ENCODE results near the gene SLC13A3. TPM values are rescaled to one million over a fixed set of nuclear protein-coding genes. Genes with fewer than 3 reads are reported as not detected.

The SLC13A3 gene
- total RNA-seq, 1 donor from 2014 or later: not detected

DNA sequence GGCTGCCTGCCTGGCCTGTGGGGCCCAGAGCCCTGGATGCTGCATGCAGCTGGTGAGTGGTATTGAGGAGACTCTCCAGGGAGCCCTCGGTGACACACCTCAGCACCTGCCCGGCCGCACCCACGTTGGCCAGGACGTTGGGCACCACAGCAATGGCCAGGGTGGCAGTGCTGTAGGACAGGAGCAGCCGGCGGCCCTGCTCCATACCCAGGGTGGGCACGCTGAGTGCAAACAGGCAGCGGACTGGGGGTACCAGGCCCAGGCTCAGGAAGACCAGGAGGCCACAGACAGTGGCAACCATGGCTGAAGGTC, 105.5 kb downstream of the SLC13A3 start:
- no peak for DNase-seq (ENCODE audit: low spot score)
- Mint-ChIP-seq H3K36me3 (ENCODE audit: low read depth) (no peaks in the 10 kb centered on the region), H3K27me3 (ENCODE audit: low read depth) (peaks cover 2% of the 10 kb centered on the region), H3K4me1 (ENCODE audit: low read depth) (peaks cover 23% of the 10 kb centered on the region), H3K27ac (no peak overlapping the region), H3K4me3 (ENCODE audit: low read depth) (no peak overlapping the region), H3K9me3 (no peaks in the 10 kb centered on the region)
- intact Hi-C loops (cut with micrococcal nuclease): loop anchor here (1.0 to 5.0 kb wide), 6 partner anchors 8 to 143 kb away; partner anchors contain the start of genes TP53RK and ZNF334

DNA sequence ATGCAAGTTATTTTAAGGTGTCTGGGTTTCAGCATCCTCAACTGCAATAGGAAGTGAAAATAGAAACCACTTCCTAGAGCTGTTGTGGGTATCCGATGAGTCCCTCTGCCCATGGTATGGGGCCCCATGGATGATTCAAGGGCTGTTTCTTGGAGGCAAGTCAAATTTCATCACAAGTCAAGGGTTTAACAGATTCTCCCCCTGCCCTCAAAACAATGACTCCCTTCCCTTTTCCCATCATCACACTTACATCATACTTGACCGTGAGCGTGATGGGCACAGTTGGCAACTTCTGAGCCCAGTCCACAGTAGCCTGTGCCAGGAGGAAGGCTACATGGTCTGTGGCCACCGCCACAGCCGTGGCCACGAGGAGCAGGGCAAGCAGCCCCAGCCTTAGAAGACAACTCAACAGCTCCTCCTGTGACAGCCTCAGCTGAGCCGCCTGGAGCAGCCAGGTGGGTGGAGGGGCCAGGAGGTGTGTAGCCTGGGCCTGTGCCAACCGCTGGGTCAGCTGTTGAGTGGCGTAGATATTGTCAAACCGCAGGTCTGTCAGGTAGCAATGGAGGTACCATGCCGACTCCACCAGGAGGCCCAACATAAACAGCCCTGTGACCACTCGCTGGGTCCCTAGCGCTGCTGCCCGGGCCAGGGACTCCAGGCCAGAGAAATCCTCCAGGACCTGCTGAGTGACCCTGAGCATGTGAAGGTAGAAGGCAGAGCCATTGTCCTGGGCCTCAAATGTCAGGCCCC, 106.0 kb downstream of the SLC13A3 start:
- peak; percentile 43 for DNase-seq (ENCODE audit: low spot score)
- peaks cover 18% of the 10 kb centered on the region for H3K4me1 Mint-ChIP-seq (ENCODE audit: low read depth)
- peaks cover 6% of the 10 kb centered on the region for H3K27me3 Mint-ChIP-seq (ENCODE audit: low read depth)
- H3K4me3 Mint-ChIP-seq (ENCODE audit: low read depth): peak overlapping the region; percentile 42
- no peaks in the 10 kb centered on the region for H3K36me3 Mint-ChIP-seq (ENCODE audit: low read depth)
- H3K9me3 Mint-ChIP-seq: no peaks in the 10 kb centered on the region
- intact Hi-C loops (cut with micrococcal nuclease): loop anchor here (1.0 to 5.0 kb wide), 6 partner anchors 8 to 144 kb away; partner anchors contain the start of genes TP53RK and ZNF334
- H3K27ac Mint-ChIP-seq: peak overlapping the region; percentile 86

DNA sequence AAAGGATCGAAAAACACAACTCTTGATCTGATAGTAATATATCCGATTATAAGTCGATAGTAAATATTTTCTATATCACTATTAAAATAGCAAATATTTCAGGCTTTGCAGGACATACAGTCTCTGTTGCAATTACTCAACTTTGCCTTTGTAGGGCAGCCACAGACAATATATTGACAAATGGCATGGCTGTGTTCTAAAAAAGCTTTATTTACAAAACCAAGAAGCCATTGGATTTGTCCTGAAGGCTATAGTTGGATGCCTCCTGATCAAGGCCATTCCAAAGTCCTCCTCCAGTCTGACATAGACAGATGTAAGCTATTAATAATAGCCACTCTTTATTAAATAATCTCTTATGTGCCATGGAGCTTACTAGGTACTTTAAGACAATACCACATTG, 106.7 kb downstream of the SLC13A3 start:
- intact Hi-C loops (cut with micrococcal nuclease): loop anchor here (1.0 to 2.0 kb wide), 4 partner anchors 14 to 144 kb away; partner anchors contain the start of genes TP53RK and ZNF334

DNA sequence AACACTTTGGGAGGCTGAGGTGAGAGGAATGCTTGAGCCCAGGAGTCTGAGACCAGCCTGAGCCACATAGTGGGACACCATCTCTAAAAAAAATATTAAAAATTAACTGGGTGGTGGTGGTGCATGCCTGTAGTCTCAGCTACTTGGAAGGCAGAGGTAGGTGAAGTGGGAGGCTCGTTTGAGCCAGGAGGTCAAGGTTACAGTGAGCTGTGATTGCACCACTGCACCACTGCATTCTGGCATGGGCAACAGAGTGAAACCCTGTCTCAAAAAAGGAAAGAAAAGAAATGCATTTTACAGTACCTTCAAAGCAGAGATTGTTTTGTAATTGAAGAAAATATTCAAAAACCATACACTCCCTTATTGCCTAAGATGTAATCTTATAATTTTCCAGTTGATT, 107.3 kb downstream of the SLC13A3 start:
- Mint-ChIP-seq H3K4me3 (ENCODE audit: low read depth) (no peak overlapping the region), H3K27me3 (ENCODE audit: low read depth) (peaks cover 11% of the 10 kb centered on the region), H3K36me3 (ENCODE audit: low read depth) (no peaks in the 10 kb centered on the region), H3K4me1 (ENCODE audit: low read depth) (peaks cover 19% of the 10 kb centered on the region), H3K9me3 (no peaks in the 10 kb centered on the region), H3K27ac (no peak overlapping the region)
- intact Hi-C loops (cut with micrococcal nuclease): loop anchor here (1.0 to 2.0 kb wide), 4 partner anchors 15 to 145 kb away; partner anchors contain the start of genes TP53RK and ZNF334
- no peak for DNase-seq (ENCODE audit: low spot score)

More for the DNA sequence above, 106.7 kb downstream of the SLC13A3 start:
- no peak overlapping the region for H3K27ac Mint-ChIP-seq
- no peaks in the 10 kb centered on the region for H3K9me3 Mint-ChIP-seq
- H3K4me3 Mint-ChIP-seq (ENCODE audit: low read depth): no peak overlapping the region
- no peaks in the 10 kb centered on the region for H3K36me3 Mint-ChIP-seq (ENCODE audit: low read depth)
- H3K27me3 Mint-ChIP-seq (ENCODE audit: low read depth): peaks cover 6% of the 10 kb centered on the region
- DNase-seq (ENCODE audit: low spot score): no peak
- peaks cover 15% of the 10 kb centered on the region for H3K4me1 Mint-ChIP-seq (ENCODE audit: low read depth)

DNA sequence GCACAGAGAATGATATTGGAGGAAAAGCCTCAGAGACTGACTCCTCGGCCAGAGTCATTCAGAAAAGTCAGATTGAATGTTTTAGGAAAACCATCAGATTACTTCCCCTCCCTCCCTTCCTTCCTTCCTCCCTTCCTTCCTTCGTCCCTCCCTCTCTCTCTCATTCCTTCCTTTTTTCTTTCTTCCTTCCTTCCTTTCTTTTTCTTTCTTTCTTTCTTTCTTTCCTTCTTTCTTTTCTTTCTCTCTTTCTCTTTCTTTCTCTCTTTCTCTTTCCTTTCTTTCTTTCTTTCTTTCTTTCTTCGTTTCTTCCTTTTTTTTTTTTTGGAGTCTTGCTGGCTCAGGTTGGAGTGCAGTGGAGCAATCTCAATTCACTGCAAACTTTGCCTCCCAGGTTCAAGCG, 108.2 kb downstream of the SLC13A3 start:
- H3K4me3 Mint-ChIP-seq (ENCODE audit: low read depth): no peak overlapping the region
- H3K4me1 Mint-ChIP-seq (ENCODE audit: low read depth): peaks cover 19% of the 10 kb centered on the region
- H3K36me3 Mint-ChIP-seq (ENCODE audit: low read depth): no peaks in the 10 kb centered on the region
- H3K27ac Mint-ChIP-seq: no peak overlapping the region
- no peaks in the 10 kb centered on the region for H3K9me3 Mint-ChIP-seq
- no peak for DNase-seq (ENCODE audit: low spot score)
- intact Hi-C loops (cut with micrococcal nuclease): no loop called here
- H3K27me3 Mint-ChIP-seq (ENCODE audit: low read depth): peaks cover 19% of the 10 kb centered on the region

DNA sequence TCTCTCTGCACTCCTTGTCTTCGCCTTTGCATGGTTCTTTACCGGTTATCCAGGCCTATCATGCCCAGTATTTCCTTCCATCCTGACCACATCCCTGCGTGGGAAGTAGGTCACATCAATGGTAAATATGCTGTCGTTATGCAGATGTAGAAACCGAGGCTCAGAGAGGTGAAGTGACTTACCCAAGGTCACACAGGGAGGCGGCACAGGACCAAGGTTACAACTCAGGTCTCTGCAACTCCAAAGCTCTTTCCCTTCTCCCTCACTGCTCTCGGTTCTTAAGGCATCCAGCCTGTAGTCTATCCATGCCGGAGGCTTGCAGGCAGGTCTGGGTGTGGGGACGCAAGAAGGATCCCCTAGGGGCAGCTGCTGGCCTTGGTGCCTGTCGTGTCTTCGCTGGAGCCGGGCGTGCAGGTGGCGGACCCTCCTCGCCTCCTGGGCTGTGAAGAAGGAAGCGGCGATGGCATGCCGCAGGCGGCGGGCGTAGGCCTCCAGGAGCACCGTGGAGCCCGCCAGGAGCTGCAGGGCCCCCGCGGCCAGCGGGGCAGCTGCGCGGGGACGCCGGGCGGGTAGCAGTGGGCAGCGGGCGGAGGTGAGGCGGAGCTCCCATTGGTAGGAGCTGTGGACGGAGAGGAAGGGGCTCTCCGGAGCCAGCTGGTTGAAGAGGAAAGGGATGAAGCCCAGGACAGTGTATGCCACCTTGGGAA, 109.9 kb downstream of the SLC13A3 start:
- no peak for DNase-seq (ENCODE audit: low spot score)
- H3K4me1 Mint-ChIP-seq (ENCODE audit: low read depth): peaks cover 19% of the 10 kb centered on the region
- peaks cover 24% of the 10 kb centered on the region for H3K27me3 Mint-ChIP-seq (ENCODE audit: low read depth)
- intact Hi-C loops (cut with micrococcal nuclease): no loop called here
- H3K36me3 Mint-ChIP-seq (ENCODE audit: low read depth): no peaks in the 10 kb centered on the region
- H3K4me3 Mint-ChIP-seq (ENCODE audit: low read depth): no peak overlapping the region
- no peak overlapping the region for H3K27ac Mint-ChIP-seq
- H3K9me3 Mint-ChIP-seq: no peaks in the 10 kb centered on the region

DNA sequence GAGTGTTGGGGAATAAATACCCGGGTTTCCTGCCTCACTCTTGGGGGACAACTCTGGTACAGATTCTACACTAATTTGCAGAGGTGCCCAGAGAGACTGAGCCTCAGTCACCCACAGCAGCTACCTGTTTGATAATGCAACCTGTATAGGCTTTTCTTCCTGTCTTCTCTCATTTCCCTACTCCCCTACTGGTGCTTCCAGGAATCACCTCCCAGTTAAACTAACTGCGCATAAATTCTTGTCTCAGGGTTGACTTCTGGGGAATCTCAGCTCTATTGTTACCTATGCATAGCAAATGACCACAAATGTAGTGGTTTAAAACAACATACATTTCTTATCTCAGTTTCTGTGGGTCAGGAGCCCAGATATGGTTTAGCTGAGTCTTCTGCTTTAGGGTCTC, 112.1 kb downstream of the SLC13A3 start:
- no peaks in the 10 kb centered on the region for H3K9me3 Mint-ChIP-seq
- peaks cover 13% of the 10 kb centered on the region for H3K4me1 Mint-ChIP-seq (ENCODE audit: low read depth)
- H3K27me3 Mint-ChIP-seq (ENCODE audit: low read depth): peaks cover 31% of the 10 kb centered on the region
- intact Hi-C loops (cut with micrococcal nuclease): no loop called here
- H3K27ac Mint-ChIP-seq: no peak overlapping the region
- no peaks in the 10 kb centered on the region for H3K36me3 Mint-ChIP-seq (ENCODE audit: low read depth)
- no peak overlapping the region for H3K4me3 Mint-ChIP-seq (ENCODE audit: low read depth)
- DNase-seq (ENCODE audit: low spot score): no peak

DNA sequence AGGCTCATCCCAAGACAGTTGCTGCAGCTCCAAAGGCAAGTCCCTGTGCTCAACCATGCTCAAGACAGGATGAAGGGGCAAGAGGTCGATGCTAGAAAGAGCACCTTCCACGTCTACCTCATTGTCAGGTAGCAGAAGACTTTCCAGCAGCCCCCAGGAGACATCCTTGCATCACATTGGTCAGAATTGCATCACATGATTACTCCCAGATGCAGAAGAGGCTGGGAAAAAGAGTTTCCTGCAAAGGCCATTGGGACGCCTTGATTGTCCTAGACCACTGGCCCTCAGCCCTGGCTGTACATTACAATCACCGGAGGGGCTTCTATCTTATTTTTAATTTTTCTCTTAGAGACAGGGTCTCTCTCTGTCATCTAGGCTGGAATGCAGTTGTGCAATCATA, 120.6 kb downstream of the SLC13A3 start:
- peaks cover 24% of the 10 kb centered on the region for H3K27me3 Mint-ChIP-seq (ENCODE audit: low read depth)
- H3K27ac Mint-ChIP-seq: no peak overlapping the region
- no peak for DNase-seq (ENCODE audit: low spot score)
- no peak overlapping the region for H3K4me3 Mint-ChIP-seq (ENCODE audit: low read depth)
- H3K4me1 Mint-ChIP-seq (ENCODE audit: low read depth): no peaks in the 10 kb centered on the region
- H3K36me3 Mint-ChIP-seq (ENCODE audit: low read depth): no peaks in the 10 kb centered on the region
- intact Hi-C loops (cut with micrococcal nuclease): no loop called here
- no peaks in the 10 kb centered on the region for H3K9me3 Mint-ChIP-seq

DNA sequence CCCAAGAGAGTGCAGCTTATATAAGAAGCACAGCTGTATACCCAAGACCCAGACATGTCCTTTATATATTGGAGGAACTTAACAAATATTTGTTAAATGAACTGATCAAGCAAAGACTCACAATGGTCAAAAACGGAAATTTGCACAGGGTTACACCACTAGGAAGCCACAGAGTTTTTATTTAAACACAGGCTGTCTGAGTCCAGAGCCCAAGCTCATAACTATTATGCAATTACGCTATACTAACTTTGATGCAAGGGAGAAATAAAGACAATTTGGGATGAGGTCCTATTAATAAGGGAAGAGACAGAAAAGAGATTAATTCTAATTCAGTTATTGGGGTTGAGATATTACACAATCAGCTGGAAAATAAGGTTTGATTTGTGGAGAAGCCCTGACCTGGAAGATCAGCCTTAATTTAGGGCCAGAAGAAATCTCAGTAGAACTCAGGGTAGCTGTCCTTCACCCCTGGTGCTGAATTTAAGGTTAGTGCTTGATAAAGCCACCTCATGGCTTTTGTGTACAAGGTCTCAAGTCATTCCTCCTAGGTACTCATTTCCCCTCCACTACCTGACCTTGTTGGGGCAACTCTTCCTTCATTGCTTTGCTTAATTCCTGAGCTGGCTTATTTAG, 127.4 kb downstream of the SLC13A3 start:
- no peak for DNase-seq (ENCODE audit: low spot score)
- intact Hi-C loops (cut with micrococcal nuclease): loop anchor here (5.0 kb wide), 2 partner anchors 38 to 83 kb away; no protein-coding TSS in a partner anchor
- Mint-ChIP-seq H3K27ac (no peak overlapping the region), H3K9me3 (no peaks in the 10 kb centered on the region), H3K36me3 (ENCODE audit: low read depth) (no peaks in the 10 kb centered on the region), H3K4me1 (ENCODE audit: low read depth) (peaks cover 2% of the 10 kb centered on the region), H3K27me3 (ENCODE audit: low read depth) (peaks cover 23% of the 10 kb centered on the region), H3K4me3 (ENCODE audit: low read depth) (no peak overlapping the region)

DNA sequence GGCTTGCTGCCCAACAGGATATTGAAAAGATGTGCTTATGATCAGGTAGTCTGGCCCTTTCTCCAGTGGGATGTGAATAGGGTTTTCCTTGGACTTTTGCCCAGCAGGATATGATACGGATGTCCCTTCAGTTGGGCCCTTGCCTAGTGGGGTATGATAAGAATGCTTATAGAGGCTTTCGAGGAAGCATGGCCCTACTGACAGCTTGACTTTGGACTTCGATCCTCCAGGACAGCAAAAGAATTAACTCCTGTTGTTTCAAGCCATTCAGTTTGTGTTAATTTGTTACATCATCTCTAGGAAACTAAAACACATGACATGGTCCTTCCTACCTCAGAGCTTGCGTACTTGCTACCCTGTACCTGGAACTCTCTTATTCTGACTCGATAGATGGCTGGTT, 128.2 kb downstream of the SLC13A3 start:
- intact Hi-C loops (cut with micrococcal nuclease): loop anchor here (5.0 kb wide), 2 partner anchors 39 to 84 kb away; no protein-coding TSS in a partner anchor
- H3K4me1 Mint-ChIP-seq (ENCODE audit: low read depth): peaks cover 2% of the 10 kb centered on the region
- no peaks in the 10 kb centered on the region for H3K9me3 Mint-ChIP-seq
- H3K4me3 Mint-ChIP-seq (ENCODE audit: low read depth): no peak overlapping the region
- H3K27ac Mint-ChIP-seq: no peak overlapping the region
- H3K27me3 Mint-ChIP-seq (ENCODE audit: low read depth): peaks cover 23% of the 10 kb centered on the region
- no peaks in the 10 kb centered on the region for H3K36me3 Mint-ChIP-seq (ENCODE audit: low read depth)
- no peak for DNase-seq (ENCODE audit: low spot score)

DNA sequence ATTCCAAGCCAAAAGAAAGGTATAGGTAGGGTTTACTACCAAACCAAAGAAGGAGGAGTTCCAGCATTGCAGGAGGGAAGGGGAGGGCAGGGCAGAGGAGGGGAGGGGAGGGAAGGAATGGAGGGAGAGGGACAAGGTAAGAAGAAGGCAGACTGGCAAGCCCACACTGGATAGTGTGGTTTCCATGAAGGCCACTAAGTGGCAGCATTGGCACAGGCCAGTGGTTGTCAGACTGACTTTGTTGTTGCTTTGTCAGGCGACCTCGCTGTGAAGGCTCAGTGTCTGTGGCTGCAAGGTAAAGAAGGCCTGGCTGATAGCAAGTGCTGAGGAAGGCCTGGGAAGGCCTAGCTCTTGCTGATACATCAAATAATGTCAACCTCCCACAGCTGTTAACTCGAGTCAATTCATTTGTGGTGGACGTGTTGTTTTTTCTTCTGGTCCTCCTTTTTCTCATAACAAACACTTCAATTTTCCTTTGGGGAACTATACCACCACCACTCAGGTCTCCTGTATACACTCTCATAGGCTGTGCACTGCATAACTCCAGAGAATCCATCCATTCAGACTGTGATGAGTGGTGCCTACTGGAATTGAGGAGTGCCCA, 130.2 kb downstream of the SLC13A3 start:
- Mint-ChIP-seq H3K27me3 (ENCODE audit: low read depth) (peaks cover 18% of the 10 kb centered on the region), H3K27ac (no peak overlapping the region), H3K4me1 (ENCODE audit: low read depth) (peaks cover 4% of the 10 kb centered on the region), H3K4me3 (ENCODE audit: low read depth) (no peak overlapping the region), H3K9me3 (no peaks in the 10 kb centered on the region), H3K36me3 (ENCODE audit: low read depth) (no peaks in the 10 kb centered on the region)
- intact Hi-C loops (cut with micrococcal nuclease): loop anchor here (1.0 to 5.0 kb wide), 3 partner anchors 41 to 160 kb away; no protein-coding TSS in a partner anchor
- peak; percentile 51 for DNase-seq (ENCODE audit: low spot score)

DNA sequence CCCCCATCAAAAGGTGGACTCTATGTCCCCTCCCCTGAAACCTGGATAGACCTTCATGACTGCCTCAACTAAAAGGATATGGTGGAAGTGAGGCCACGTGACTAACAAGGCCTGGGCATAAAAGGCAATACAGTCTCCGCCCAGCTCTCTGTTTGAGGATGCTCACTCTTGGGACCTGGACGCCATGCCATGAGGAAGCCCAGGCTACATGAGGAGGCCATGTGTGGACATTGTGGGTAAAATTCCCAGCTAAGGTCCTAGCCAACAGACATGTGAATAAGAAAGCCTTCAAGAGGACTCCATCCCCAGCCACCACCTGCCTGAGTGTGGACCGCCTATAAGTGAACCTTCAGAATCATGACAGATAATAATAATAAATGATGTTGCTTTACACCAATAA, 130.7 kb downstream of the SLC13A3 start:
- no peak overlapping the region for H3K27ac Mint-ChIP-seq
- H3K36me3 Mint-ChIP-seq (ENCODE audit: low read depth): no peaks in the 10 kb centered on the region
- no peaks in the 10 kb centered on the region for H3K9me3 Mint-ChIP-seq
- DNase-seq (ENCODE audit: low spot score): no peak
- intact Hi-C loops (cut with micrococcal nuclease): loop anchor here (5.0 kb wide), 2 partner anchors 42 to 87 kb away; no protein-coding TSS in a partner anchor
- H3K4me3 Mint-ChIP-seq (ENCODE audit: low read depth): no peak overlapping the region
- H3K27me3 Mint-ChIP-seq (ENCODE audit: low read depth): peaks cover 18% of the 10 kb centered on the region
- peaks cover 4% of the 10 kb centered on the region for H3K4me1 Mint-ChIP-seq (ENCODE audit: low read depth)

Data from activated T-helper 2 cell treated with anti-CD3 and anti-CD28 coated beads, Interferon-gamma antibody, Interleukin-2, Interleukin-4, amounts not matched to agents 10 μg/mL and 5 μg/mL and 100 μg/mL, durations not matched to agents 14 hours and 24 hours and 36 hours (primary cell).